H54 (cell line): ENCODE results near the gene MSL3B.
"Not testable (repeated sequence)": the region's sequence is repeated elsewhere in the genome, so short reads cannot be mapped to it uniquely, and the experiment has no call there.

Experiments used
- DNase-seq: peaks from one replicate; pipeline ENCODE4 v3.0.0; 2011; ENCODE audit warnings: low spot score, mixed read lengths; ENCODE audit not compliant: insufficient read length
- FAIRE-seq: peaks from 3 replicates; lab custom pipeline; 2011; peaks lifted over from hg19 to GRCh38; lab: Jason Lieb, UNC
- POLR2A ChIP-seq: IDR thresholded peaks from 2 replicates; pipeline ENCODE4 v1.6.1; 2011; ENCODE audit warnings: low read depth, mild to moderate bottlenecking, low read length

MSL3B gene

GRCh38 chr2:233867993-233868532, at the start of gene MSL3B:
MSL3B (minus strand) TSS chr2:233868386.
- TF ChIP-seq POLR2A: no peak
- FAIRE-seq (no peak), DNase-seq (no peak)

- no peak for TF ChIP-seq POLR2A
- FAIRE-seq (no peak), DNase-seq (no peak)
Measured at GRCh38 chr2:233917116-233917515, 48.9 kb upstream of the MSL3B start, which contains the start of gene TRPM8. TRPM8 (plus strand) TSS chr2:233917373; CDS start chr2:233926538, 9,165 bp downstream.

GRCh38 chr2:233915128-233915527, 46.9 kb upstream of the MSL3B start:
- DNase-seq (no peak), FAIRE-seq (peak; percentile 67)
- no peak for TF ChIP-seq POLR2A

GRCh38 chr2:233912691-233913423, 44.7 kb upstream of the MSL3B start:
- DNase-seq (peak; percentile 32), FAIRE-seq (no peak)
- no peak for TF ChIP-seq POLR2A

- TF ChIP-seq POLR2A: no peak
- DNase-seq (no peak), FAIRE-seq (no peak)
Measured at GRCh38 chr2:233907627-233908026, 39.4 kb upstream of the MSL3B start.

- DNase-seq (no peak), FAIRE-seq (no peak)
- no peak for TF ChIP-seq POLR2A
Measured at GRCh38 chr2:233905945-233906344, 37.8 kb upstream of the MSL3B start.

- no peak for DNase-seq
- no peak for TF ChIP-seq POLR2A
- no peak for FAIRE-seq
Measured at GRCh38 chr2:233901884-233902283, 33.7 kb upstream of the MSL3B start.

- no peak for FAIRE-seq
- no peak for TF ChIP-seq POLR2A
- DNase-seq: no peak
Measured at GRCh38 chr2:233901367-233901766, 33.2 kb upstream of the MSL3B start.

GRCh38 chr2:233896253-233896652, 28.1 kb upstream of the MSL3B start:
- not testable (repeated sequence) for FAIRE-seq, DNase-seq

GRCh38 chr2:233892793-233893192, 24.6 kb upstream of the MSL3B start:
- DNase-seq (no peak), FAIRE-seq (no peak)
- no peak for TF ChIP-seq POLR2A

- FAIRE-seq (no peak), DNase-seq (no peak)
- no peak for TF ChIP-seq POLR2A
Measured at GRCh38 chr2:233882353-233882752, 14.2 kb upstream of the MSL3B start.

- not testable (repeated sequence) for FAIRE-seq, DNase-seq
Measured at GRCh38 chr2:233872125-233872524, 3.9 kb upstream of the MSL3B start.

GRCh38 chr2:233871432-233871831, 3.2 kb upstream of the MSL3B start:
- no peak for FAIRE-seq
- TF ChIP-seq POLR2A: no peak
- DNase-seq: no peak

- no peak for DNase-seq
- TF ChIP-seq POLR2A: no peak
- no peak for FAIRE-seq
Measured at GRCh38 chr2:233866479-233866878, 1.7 kb downstream of the MSL3B start.

GRCh38 chr2:233865838-233866237, 2.3 kb downstream of the MSL3B start:
- no peak for TF ChIP-seq POLR2A
- no peak for DNase-seq
- FAIRE-seq: no peak

- TF ChIP-seq POLR2A: no peak
- FAIRE-seq: no peak
- DNase-seq: no peak
Measured at GRCh38 chr2:233862261-233862768, 5.9 kb downstream of the MSL3B start.
